HG03159 (cell line): ENCODE measurements around the gene EPS8.

Experiments used
- ATAC-seq: cut with Tn5 transposase; IDR thresholded peaks from one replicate; pipeline ENCODE4 v1.9.1; 2021; ENCODE audit warnings: mild to moderate bottlenecking, moderate library complexity; ENCODE audit not compliant: unreplicated experiment

EPS8 gene

GRCh38 chr12:15721316-15722115 lies 67.7 kb downstream of the EPS8 start:
- no peak for ATAC-seq

- no peak for ATAC-seq
These were observed 68.9 kb downstream of the EPS8 start for GRCh38 chr12:15720295-15720694.

- no peak for ATAC-seq
These were observed 70.0 kb downstream of the EPS8 start for GRCh38 chr12:15719230-15719629.

- ATAC-seq = no peak
These were observed 71.1 kb downstream of the EPS8 start for GRCh38 chr12:15717940-15718567.

- no peak for ATAC-seq
These were observed 72.6 kb downstream of the EPS8 start for GRCh38 chr12:15716581-15716980.

- ATAC-seq = no peak
These were observed 74.9 kb downstream of the EPS8 start for GRCh38 chr12:15714256-15714655.

GRCh38 chr12:15712823-15713660 lies 76.1 kb downstream of the EPS8 start:
- no peak for ATAC-seq

- ATAC-seq = no peak
These were observed 77.0 kb downstream of the EPS8 start for GRCh38 chr12:15712160-15712559.

- ATAC-seq = no peak
These were observed 78.2 kb downstream of the EPS8 start for GRCh38 chr12:15710860-15711510.

GRCh38 chr12:15709551-15709950 lies 79.6 kb downstream of the EPS8 start:
- ATAC-seq = no peak

- ATAC-seq = no peak
These were observed 80.7 kb downstream of the EPS8 start for GRCh38 chr12:15708396-15709076.

GRCh38 chr12:15707516-15708199 lies 81.5 kb downstream of the EPS8 start:
- no peak for ATAC-seq

GRCh38 chr12:15706010-15706676 lies 83.0 kb downstream of the EPS8 start:
- no peak for ATAC-seq

GRCh38 chr12:15705606-15706005 lies 83.6 kb downstream of the EPS8 start:
- no peak for ATAC-seq

- ATAC-seq = no peak
These were observed 86.9 kb downstream of the EPS8 start for GRCh38 chr12:15702276-15702675.

- ATAC-seq = no peak
These were observed 87.5 kb downstream of the EPS8 start for GRCh38 chr12:15701631-15702156.

- no peak for ATAC-seq
These were observed 88.0 kb downstream of the EPS8 start for GRCh38 chr12:15701206-15701605.

- peak; percentile 69 for ATAC-seq
These were observed 88.6 kb downstream of the EPS8 start for GRCh38 chr12:15700595-15700994.

- ATAC-seq = no peak
These were observed 89.3 kb downstream of the EPS8 start for GRCh38 chr12:15699886-15700285.
